Right lobe of liver (tissue), 6 donors: Measurements from ENCODE around the gene UBR7. TPM values are rescaled to one million over a fixed set of nuclear protein-coding genes. Genes with fewer than 3 reads are reported as not detected.

Source experiments
- ATAC-seq, 4 donors: fragments of 200-7000 bp; cut with Tn5 transposase; one replicate each; pipeline ENCODE4 v1.9.1; 2020; ENCODE audit warnings: mild to moderate bottlenecking in 4 of 4, moderate library complexity in 4 of 4
- DNase-seq, 3 donors: peaks; one replicate each; pipeline ENCODE4 v3.0.0-alpha.2; 2020
- H3K27ac ChIP-seq, 3 donors: fragments of 200-600 bp; one replicate each; pipeline ENCODE4 v1.8.0; 2022
- H3K27me3 ChIP-seq, 2 donors: fragments of 200-600 bp; one replicate each; pipeline ENCODE4 v1.8.0; 2022
- H3K36me3 ChIP-seq, 4 donors: fragments of 200-600 bp; sonication (generic) in 1 of 4; one replicate each; pipeline versions ENCODE4 v1.5.1 to v1.8.0; 2017 to 2022; ENCODE audit warnings: control low read depth in 1 of 4
- H3K4me1 ChIP-seq, 4 donors: fragments of 200-600 bp; sonication (generic) in 1 of 4; one replicate each; pipeline versions ENCODE4 v1.5.1 to v1.8.0; 2017 to 2022; ENCODE audit warnings: control low read depth in 1 of 4
- H3K4me3 ChIP-seq, 3 donors: fragments of 200-600 bp; one replicate each; pipeline ENCODE4 v1.8.0; 2022
- H3K9me3 ChIP-seq, 4 donors: fragments of 200-600 bp; sonication (generic) in 1 of 4; one replicate each; pipeline versions ENCODE4 v1.5.1 to v1.8.0; 2017 to 2022; ENCODE audit warnings: control low read depth in 1 of 4
- CTCF ChIP-seq, 4 donors: fragments of 200-600 bp in 3 of 4; fragments of 450-650 bp in 1 of 4; IDR thresholded peaks; one replicate each; pipeline versions ENCODE4 v1.5.1 to v1.8.0; 2016 to 2022; ENCODE audit warnings: antibody characterized with exemption in 4 of 4, mild to moderate bottlenecking in 2 of 4
- POLR2A ChIP-seq: fragments of 450-650 bp; IDR thresholded peaks from one replicate; pipeline ENCODE4 v1.6.1; 2017; ENCODE audit warnings: antibody characterized with exemption, mild to moderate bottlenecking
- WGBS: methylation state at CpG from one replicate; pipeline ENCODE4 v1.1.6; 2018; ENCODE audit warnings: low coverage, low lambda C conversion rate; ENCODE audit not compliant: insufficient coverage; ENCODE audit errors: missing lambda C conversion rate; 5-methylcytosine and 5-hydroxymethylcytosine counted together
- intact Hi-C, 2 donors: fragments of 100-400 bp; cut with DNase I; formaldehyde crosslinking; loops; one replicate each; pipeline versions ENCODE4 v1.11.2 to v1.14.1; 2022
- total RNA-seq, 6 experiments: library from RNA; depleted of rRNA in 2 of 6; stranded (reverse); fragments of >200 nt in 2 of 6; fragmentation: NEBNext Ultra II Directional in 3 of 6; extraction: Animal tissue kit (Norgen Biotek cat#: 25700) in 3 of 6; gene quantifications; one replicate each; pipeline versions ENCODE4 v1.1.0 to v1.2.4, GENCODE V29; 2016 to 2023
- donor health status: DM: no; HTN: yes; CAD: no.
- donor health status: DM: no; HTN: no; CAD: no.
- donor health status: DM: no; HTN: no; CAD: no.
- donor health status: DM: no; HTN: yes; CAD: no.
- donor health status: DM: no; HTN: yes; CAD: no.

The UBR7 gene
- total RNA-seq, 6 experiments from 2014 or later: 7.1 to 16.6 (median 8.4) TPM

GRCh38 chr14:93267149-93267711 is 60.2 kb downstream of the UBR7 start:
- Histone ChIP-seq H3K27ac (no peak overlapping the region), H3K4me1 (no peaks in the 10 kb centered on the region), H3K4me3 (no peak overlapping the region), H3K9me3 (no peaks in the 10 kb centered on the region), H3K27me3 (no peaks in the 10 kb centered on the region), H3K36me3 (peaks cover 0 to 6% (median 0%) of the 10 kb centered on the region in 4 donors)
- peak in 1 of 4 donors; percentile 18 for ATAC-seq
- TF ChIP-seq CTCF (IDR thresholded peaks at IDR 0.05): no peak
- no peak for TF ChIP-seq POLR2A
- DNase-seq: no peak
- WGBS: 59% methylated on average over 3 of the region's 3 CpGs
- intact Hi-C loops: no loop called here

GRCh38 chr14:93268406-93268805 is 61.4 kb downstream of the UBR7 start:
- H3K4me3 ChIP-seq: no peak overlapping the region
- no peak overlapping the region for H3K27ac ChIP-seq
- DNase-seq (no peak), ATAC-seq (no peak)
- intact Hi-C loops: no loop called here
- TF ChIP-seq CTCF (IDR thresholded peaks at IDR 0.05) (no peak), POLR2A (no peak)
- H3K27me3 ChIP-seq: no peaks in the 10 kb centered on the region
- H3K36me3 ChIP-seq: no peaks in the 10 kb centered on the region
- H3K9me3 ChIP-seq: no peaks in the 10 kb centered on the region
- no peaks in the 10 kb centered on the region for H3K4me1 ChIP-seq
- 80% methylated on average over 1 of the region's 1 CpG for WGBS

GRCh38 chr14:93269341-93270068 is 62.4 kb downstream of the UBR7 start:
- intact Hi-C loops: no loop called here
- no peak for TF ChIP-seq POLR2A
- no peak for TF ChIP-seq CTCF (IDR thresholded peaks at IDR 0.05)
- Histone ChIP-seq H3K27me3 (no peaks in the 10 kb centered on the region), H3K27ac (no peak overlapping the region), H3K9me3 (no peaks in the 10 kb centered on the region), H3K4me1 (no peaks in the 10 kb centered on the region), H3K36me3 (no peaks in the 10 kb centered on the region), H3K4me3 (no peak overlapping the region)
- 83% methylated on average over 9 of the region's 10 CpGs for WGBS
- DNase-seq: no peak
- ATAC-seq: peak in 3 of 4 donors; percentile 41 to 47 (median 42)

- Histone ChIP-seq H3K36me3 (no peaks in the 10 kb centered on the region), H3K4me1 (no peaks in the 10 kb centered on the region), H3K27me3 (no peaks in the 10 kb centered on the region), H3K9me3 (no peaks in the 10 kb centered on the region), H3K27ac (no peak overlapping the region), H3K4me3 (no peak overlapping the region)
- DNase-seq (no peak), ATAC-seq (no peak)
- 61% methylated on average over 6 of the region's 6 CpGs for WGBS
- intact Hi-C loops: no loop called here
- TF ChIP-seq POLR2A: no peak
- TF ChIP-seq CTCF (IDR thresholded peaks at IDR 0.05): no peak
These were observed 64.1 kb downstream of the UBR7 start for GRCh38 chr14:93271111-93271510.
